ENCODE measurements around the gene ALK.

GRCh38 chr2:29207352-29208148 lies 713.8 kb downstream of the ALK start:
- TF ChIP-seq GATA2 (IDR thresholded peaks at IDR 0.05; ENCODE audit: low read depth, low read length) (no peak), GATA3 (IDR thresholded peaks at IDR 0.05; ENCODE audit: low read depth, low read length) (no peak)
